Activated CD8-positive, alpha-beta memory T cell treated with anti-CD3 and anti-CD28 coated beads, Interleukin-2, amount 50 U/mL, for 24 hours (primary cell): ENCODE data around the gene SERPINB8.
A peak's percentile ranks its signal among the peaks of the same experiment; 100 is the strongest.
"Not testable (repeated sequence)": the region's sequence is repeated elsewhere in the genome, so short reads cannot be mapped to it uniquely, and the experiment has no call there.

Experiments
- DNase-seq: peaks from one replicate; pipeline ENCODE4 v3.0.0-alpha.2; 2020; ENCODE audit errors: extremely low read depth

Gene SERPINB8, protein sequence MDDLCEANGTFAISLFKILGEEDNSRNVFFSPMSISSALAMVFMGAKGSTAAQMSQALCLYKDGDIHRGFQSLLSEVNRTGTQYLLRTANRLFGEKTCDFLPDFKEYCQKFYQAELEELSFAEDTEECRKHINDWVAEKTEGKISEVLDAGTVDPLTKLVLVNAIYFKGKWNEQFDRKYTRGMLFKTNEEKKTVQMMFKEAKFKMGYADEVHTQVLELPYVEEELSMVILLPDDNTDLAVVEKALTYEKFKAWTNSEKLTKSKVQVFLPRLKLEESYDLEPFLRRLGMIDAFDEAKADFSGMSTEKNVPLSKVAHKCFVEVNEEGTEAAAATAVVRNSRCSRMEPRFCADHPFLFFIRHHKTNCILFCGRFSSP

DNA sequence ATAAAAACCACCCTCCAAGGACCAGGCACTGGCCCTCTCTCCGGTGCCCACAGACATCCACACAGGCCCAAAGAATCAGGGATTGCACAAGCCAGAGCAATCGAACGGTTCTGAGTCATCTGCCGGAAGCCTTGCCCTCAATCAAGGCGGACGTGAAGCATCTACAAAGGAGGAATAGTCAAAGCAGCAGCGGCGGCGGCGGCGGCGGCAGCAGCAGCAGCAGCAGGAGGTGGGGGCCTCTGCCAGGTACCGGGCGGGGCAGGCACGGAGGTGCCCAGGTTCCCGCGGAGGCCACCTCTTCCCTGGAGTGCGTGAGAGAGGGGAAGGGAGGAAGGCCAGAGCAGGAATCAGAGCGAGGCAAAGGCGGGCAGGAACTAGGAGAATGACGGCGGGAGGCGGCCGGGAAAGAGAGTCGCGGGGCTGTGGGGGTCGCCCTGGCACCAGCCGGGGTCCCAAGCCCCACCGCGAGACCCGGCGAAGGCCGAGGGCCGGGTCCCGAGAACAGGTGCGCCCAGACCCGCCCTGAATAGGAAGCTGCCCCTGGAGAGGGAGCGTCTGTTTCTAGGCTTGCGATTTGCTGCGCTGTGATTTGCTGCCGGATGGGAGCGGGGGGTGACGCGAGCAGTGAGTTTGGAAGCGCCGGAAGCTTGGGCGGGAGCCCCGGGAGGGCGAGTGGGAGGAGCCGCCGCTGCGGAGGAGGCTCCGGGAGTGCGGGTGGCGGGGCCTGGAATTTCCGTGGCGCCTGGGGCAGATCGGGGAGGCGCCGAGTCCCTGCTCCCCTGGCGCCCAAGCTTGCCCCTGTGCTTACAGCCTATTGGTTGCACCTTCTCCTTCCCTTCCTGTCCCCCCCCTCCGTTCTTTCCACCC lies at the start of gene SERPINB8:
Gene SERPINB8, plus strand, starts transcription at position 140 of the 867 bp plus-strand sequence. CDS start 8,228 bp downstream, outside the sequence.
- peak; percentile 58 for DNase-seq

DNA sequence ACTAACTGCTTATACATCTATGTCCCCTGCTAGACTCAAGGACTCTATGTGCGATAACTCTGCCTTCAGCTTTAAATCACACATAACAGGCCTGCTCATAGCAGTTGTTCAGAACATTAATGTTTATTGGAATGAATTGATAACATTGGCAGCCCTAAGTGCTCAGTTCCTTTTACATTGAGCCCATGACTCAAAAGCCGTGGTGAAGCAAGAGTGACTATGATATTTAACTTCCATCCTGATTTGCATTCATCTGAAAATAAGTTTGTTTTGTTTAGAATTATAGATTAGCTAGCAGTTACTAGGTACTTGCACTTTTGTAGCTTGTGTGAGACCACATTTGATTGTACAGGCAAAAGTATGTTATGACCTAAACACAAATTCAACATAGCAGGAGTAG lies 47.8 kb upstream of the SERPINB8 start:
- DNase-seq = no peak

DNA sequence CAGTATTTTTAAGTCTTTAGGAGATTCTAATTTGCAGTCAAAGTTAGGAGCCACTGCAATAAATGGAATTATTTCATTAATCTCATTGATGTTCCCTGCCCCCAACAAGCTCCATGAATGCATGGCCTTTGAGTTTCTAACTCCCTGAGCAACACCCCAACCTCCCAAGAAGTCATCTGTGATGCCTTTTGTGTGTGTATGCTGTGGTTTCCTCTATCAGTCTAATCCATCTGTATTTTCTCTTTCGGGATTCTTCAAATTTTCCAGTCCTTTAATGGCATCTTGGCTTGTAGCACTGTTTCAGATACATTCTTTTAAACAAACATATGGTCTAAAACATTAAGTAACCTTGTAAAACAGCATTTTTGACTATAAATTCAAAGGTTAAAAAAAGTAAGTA lies 45.3 kb upstream of the SERPINB8 start:
- no peak for DNase-seq

DNA sequence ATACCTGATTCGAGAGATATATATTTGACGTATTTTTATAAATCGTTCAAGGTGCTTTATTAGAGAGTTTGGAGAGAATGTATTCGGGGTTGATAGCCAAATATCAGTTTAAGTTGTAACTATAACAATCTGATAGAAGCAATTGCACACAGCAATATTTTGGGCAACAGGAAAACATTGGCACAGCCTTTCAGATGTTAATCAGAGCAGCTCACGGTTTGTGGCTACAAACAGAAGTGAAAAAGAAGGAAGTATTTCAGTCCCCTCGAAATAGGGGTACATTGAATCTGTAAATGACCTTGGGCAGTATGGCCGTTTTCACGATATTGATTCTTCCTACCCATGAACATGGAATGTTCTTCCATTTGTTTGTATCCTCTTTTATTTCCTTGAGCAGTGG lies 41.5 kb upstream of the SERPINB8 start:
- no peak for DNase-seq

DNA sequence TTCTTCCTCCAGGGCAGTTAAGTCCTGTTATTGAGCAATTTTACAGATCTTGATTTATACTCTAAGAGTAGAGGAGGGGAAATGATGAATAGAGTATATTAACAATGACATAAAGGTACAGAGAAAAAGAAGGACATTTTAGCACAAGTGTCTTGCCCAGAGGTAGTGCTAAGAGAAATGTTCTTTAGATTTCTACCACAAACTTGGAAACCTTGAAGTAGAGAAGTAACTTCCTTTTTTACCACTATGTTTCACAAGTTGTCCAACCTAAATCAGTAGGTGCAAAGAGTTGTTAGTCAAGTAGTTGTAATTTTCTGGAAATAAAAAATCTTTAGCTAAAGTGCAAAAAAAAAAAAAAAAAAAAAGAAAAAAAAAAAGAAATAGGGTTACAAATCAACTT lies 40.5 kb upstream of the SERPINB8 start:
- DNase-seq = not testable (repeated sequence)

DNA sequence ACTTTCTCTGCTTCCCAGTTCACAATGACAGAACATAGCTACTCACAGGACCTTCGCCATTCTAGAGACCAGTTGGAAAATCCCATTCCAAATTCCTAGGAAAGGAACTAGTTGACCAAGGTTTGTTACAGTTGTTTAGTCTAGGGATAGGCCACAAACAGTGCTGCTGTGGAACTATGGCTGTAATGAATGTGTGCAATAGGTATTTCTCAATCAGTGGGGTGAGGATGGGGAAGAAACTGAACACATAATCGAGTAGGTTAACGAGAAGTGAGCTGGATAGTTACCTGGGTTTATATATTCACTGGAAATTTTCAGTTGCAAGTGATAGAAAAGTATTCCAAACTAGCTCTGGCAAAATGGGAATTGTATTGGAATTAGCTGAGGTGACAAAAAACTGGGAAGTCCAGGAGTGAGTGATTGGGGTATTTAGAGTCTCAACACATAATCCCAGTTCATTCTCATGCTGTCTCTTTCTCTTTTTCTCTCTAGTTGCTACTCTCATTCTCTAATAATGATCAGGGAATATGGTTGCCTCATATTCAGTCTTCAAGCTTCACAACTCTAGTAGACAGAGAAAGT lies 39.0 kb upstream of the SERPINB8 start:
- DNase-seq = no peak

DNA sequence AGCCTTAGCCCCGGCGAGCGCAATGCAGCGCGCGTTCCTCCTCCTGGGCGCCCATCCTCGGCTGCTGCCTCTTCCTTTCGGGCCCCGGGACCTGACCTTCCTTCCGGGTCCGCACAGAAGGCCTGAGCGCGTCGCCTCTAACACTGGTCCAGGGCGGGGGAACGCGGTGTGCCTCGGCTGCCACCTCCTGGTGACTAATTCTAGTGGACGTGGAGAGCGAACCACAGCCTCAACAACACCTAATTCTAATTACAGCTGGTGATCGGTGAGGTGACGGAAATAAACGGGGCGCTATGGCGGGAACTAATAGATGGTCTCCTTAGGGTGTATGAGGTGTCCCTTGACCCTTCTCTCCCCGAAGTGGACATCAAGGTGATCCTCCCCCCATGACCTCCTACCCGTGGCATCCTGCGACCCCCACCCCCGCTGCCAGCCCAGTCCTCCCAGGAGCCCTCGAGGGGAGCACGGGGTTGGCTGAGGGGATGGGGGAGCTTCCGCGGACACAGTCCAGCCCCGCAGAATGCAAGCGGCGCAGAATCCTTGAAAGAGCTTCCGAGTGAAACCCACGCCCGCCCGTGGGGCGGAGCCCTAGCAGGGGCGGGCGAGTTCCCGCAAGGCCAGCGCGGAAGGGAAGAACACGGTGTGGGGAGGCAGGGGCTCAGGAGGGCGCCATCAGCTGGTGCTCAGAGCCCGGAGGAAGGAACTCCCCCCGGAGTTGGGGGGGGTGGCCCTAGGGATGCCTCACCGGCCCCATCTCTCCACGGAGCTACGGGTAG lies 33.5 kb upstream of the SERPINB8 start:
- peak; percentile 12 for DNase-seq

DNA sequence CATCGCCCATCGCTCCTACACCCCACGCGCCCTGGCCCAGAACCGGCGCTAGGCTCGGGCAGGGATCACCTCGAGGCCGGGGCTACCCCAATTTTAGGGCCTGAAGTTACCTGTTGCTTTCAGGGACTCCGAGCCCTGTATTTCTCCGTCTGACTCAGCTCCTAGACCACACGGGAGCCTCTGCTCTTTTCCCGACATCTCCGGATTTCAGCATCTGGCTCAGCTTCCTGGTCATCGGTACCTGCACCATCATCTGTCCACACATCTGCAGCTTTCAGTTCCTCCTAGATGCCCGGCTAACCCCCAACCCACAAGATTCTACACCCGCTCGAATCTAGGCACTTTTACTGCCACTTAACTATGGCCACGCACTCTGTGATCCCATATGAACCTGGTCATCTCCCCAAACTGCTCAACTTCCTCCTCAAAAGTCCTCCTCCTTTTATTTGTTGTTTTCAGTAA lies 32.9 kb upstream of the SERPINB8 start:
- no peak for DNase-seq

DNA sequence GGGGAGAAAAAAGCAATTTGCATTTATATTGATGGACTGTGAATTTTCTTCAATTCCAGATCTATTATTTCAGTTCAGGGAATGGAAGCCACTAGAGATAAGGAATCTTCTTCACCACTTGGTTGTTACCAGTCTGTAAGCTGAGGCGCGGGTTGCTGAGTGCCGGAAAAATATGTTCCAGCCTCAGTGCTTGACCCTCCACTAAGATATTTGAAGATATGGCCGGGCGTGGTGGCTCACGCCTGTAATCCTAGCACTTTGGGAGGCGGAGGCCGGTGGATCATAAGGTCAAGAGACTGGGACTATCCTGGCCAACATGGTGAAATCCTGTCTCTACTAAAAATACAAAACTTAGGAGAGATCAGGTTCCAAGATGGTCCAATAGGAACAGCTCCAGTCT lies 29.9 kb upstream of the SERPINB8 start:
- no peak for DNase-seq

DNA sequence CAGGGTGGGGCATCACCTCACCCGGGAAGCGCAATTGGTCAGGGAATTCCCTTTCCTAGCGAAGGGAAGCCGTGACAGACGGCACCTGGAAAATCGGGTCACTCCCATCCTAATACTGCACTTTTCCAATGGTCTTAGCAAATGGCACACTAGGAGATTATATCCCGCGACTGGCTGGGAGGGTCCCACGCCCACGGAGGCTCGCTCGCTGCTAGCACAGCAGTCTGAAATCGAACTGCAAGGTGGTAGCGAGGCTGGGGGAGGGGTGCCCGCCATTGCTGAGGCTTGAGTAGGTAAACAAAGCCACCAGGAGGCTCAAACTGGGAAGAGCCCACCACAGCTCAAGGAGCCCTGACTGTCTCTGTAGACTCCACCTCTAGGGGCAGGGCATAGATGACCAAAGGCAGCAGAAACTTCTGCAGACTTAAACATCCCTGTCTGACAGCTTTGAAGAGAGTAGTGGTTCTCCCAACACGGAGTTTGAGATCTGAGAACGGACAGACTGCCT lies 29.3 kb upstream of the SERPINB8 start:
- not testable (repeated sequence) for DNase-seq

DNA sequence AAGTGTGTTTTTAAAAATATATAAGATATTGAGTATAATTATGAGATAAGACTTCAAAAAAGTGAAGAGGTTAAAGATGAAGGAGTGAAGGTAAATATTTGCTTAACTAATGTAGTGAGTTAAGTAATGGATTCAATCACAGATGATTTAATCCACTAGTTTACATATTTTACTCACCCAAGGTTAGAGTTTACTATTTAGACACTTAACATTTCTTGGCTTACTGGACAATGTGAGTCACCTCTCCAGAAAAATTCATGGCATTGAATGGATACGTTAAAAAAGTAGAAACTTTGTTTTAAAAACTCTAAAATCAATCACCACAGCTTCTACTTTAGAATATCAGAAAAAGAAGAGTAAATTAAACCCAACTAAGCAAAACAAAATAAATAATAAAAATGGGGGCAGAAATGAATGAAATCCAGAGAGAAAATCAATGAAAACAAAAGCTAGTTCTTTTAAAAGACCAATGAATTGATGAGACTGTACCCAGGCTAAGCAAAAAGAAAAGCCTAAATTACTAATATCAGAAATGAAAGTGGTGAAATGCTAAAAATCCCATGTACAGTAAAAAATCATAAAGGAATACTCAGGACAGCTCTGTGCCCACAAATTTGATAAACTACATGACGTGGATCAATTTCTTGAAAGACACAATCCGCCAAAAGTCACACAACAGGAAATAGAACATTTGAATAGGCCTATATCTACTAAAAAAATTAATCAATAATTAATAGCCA lies 22.7 kb upstream of the SERPINB8 start:
- DNase-seq = no peak

DNA sequence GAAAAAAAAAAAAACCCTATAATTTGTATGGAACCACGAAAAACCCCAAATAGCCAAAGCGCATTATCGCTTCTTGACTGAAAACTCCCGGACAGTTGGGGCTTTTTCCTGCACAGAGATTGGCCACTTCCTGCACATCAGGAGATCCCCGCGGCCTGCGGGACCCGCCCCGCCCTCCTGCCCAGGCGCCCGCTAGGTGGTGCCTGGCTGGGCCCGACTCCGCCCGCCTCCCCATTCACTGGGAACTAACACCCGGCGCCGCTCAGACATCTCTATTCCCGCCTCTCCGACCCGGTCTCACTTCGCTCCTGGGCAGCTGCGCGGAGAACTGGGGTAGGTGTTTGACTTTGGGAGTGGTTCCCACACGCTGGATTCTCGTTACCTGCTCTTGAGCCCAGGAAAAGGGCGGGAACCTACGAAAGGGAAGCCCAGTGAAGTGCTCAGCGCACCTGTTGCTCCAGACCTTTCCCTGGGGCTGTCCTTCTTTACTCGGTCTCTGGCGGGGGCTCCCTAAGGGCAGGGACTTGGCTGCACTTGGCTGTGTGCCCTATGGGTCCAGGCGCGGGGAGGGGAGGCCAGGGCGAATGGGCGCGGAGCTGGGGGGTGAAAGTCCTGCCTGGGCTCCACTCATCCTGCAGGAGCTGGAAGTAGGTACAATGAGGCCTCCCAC lies 20.7 kb upstream of the SERPINB8 start, which contains the start of gene HMSD:
Gene HMSD, plus strand, starts transcription at position 234 of the 670 bp plus-strand sequence. CDS start 4,155 bp downstream, outside the sequence.
- DNase-seq = peak; percentile 21

DNA sequence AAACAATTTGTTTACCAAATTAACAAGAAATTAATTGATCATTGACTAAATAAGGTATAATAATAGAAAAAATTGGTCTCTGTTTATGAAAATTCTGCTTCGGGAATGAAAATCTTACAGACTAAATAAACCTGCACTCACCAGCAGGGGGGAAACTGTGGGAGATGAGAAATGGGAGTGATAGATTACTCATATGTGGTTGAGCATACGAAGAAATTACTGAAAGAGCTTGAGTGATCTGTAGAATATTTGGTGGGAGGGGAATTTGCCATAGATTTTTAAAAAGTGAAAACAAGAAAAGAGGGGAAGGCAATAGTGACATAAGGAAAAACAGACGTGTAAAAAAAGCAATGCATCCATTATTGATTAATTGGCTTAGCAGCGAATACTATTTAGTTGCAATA lies 18.6 kb upstream of the SERPINB8 start:
- DNase-seq = no peak

DNA sequence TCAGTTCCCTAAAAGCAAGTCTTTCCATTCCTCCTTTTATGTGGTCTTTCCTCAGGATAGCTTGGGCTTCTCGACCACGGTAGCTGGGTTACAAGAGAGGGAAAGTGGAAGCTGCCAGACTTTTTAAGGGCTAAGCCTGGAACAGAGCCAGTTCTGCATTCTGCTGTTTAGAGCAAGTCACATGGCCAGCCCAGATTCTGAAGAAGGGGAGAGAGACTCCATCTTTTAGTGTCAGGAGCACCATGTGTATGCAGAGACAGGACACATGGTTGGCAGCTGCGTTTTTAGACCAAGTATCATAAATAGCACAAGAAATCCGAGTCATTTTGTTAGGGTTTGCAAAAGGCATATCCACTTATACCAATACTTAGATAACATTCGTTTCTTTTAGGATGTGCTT lies 16.1 kb upstream of the SERPINB8 start:
- no peak for DNase-seq

DNA sequence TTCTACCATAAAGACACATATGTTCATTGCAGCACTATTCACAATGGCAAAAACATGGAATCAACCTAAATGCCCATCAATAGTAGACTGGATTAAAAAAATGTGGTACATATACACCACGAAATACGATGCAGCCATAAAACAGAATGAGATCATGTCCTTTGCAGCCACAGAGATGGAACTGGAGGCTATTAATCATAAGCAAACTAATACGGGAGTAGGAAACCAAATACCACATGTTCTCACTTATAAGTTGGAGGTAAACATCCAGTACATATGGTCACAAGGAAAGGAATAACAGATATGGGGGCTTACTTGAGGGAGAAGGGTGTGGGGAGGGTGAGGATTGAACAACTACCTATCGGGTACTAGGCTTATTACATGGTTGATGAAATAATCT lies 13.1 kb upstream of the SERPINB8 start:
- no peak for DNase-seq

DNA sequence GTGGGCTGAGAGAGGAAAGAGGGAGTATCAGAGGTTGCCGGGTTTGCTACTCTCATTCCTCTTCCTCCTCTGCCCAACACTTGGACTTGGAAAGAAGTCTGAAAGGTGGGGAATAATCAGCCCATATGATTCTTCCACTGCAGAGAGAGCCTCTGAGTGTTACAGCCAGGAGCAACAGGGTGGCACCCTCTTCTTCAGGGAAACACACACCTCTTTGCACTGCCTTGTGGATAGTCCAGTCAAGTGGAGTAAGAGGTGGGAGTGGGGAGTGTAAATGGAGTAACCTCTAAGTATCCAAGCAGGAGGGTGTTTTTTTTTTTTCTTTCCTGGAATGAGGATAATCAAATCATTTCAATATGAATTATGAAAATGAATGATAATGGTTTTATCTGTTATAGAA lies 9.0 kb upstream of the SERPINB8 start:
- DNase-seq = no peak

DNA sequence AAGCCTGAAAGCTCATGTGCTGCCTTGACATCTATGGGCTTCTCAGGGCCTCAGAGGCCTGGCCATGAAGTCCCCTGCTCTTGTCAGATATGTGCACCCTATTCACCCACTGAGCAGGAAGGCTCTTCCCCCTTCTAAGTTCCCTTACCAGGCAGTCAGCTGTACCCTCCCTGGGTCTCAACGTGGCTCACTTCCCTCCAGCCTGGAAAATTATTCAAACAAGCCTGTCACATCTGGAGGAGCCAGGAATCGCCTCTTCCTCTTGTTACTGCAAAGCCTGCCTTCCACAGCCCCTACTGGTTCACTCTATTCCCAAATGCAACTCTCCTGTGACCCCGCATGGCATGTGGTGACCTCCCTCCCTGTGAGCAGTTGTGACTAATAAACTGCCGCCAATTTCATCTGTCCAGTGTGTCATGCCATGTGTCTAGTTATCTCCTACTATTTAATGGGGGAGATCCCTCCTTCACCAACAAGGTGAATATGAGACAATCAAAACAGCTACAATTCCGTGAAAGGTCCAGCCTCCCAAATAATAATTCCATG lies 8.4 kb upstream of the SERPINB8 start:
- DNase-seq = no peak

DNA sequence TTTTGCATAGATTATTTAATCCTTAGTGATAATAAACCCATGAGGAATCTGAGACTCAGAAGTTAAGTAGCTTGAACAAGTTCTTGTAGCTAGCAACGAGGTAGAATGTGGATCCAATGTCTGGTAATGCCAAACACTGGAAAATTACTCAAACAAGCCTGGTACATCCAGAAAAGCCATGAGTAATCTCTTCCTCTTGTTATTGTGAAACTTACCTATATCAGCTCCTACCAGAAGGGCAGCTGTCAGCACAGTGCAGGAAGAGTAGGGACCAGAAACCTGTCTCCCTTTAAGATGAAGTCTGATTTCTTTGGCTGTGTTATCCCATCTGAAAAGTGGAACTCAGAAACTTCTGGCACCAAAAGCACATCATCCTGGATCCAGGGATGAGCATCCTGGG lies 7.7 kb upstream of the SERPINB8 start:
- DNase-seq = no peak

DNA sequence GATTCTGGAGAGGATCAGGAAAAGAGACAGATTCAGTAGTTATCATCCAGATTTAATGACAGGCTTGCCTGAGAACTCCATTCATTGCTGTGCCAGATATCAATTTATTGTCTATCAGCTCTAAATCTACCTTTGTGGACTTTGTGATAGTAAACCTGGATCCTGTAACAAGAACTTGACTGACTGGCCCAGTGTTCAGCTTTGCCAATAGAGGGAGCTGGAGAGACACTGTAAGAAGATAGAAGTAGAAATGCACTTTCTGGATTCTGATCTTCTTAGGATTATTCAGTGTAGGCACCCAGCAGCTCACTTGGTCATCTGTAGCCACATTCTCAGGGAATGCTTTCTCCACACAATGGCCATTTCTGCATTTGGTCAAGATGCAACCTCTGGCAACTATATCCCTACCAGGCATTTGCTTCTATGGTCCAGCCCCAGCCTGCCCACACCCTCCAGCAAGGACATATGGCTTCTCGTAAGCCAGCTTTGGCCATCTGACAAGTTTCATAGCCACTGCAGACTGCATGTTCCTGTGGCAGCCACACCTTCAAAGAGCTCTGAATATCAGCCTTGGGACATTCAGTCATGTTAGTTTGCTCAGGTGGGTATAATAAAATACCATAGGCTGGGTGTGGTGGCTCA lies 6.1 kb upstream of the SERPINB8 start:
- no peak for DNase-seq
